Measurements from ENCODE around the gene IER5L. TPM values are rescaled to one million over a fixed set of nuclear protein-coding genes. Genes with fewer than 3 reads are reported as not detected.

Gene IER5L
- polyA plus RNA-seq, 4 donors, result 9.7 to 20.7 (median 13.6) TPM

Other genes with a start within 250 kb of the IER5L start
- 10 to 100 TPM; 14.4 to 20.0 (median 16.8) TPM for gene DOLK, start 230.7 kb downstream of the IER5L start, polyA plus RNA-seq (ENCODE audit: insufficient read length in 4 of 4)
- 10 to 100 TPM; 35.2 to 60.5 (median 47.4) TPM for gene NUP188, start 230.6 kb downstream of the IER5L start, polyA plus RNA-seq (ENCODE audit: insufficient read length in 4 of 4)
- 100 to 1,000 TPM; 102 to 194 (median 137) TPM for gene SH3GLB2, start 149.9 kb downstream of the IER5L start, polyA plus RNA-seq (ENCODE audit: insufficient read length in 4 of 4)
- 10 to 100 TPM; 14.7 to 32.1 (median 24.2) TPM for gene MIGA2, start 141.6 kb downstream of the IER5L start, polyA plus RNA-seq (ENCODE audit: insufficient read length in 4 of 4)
- gene DOLPP1, start 97.2 kb downstream of the IER5L start, polyA plus RNA-seq (ENCODE audit: insufficient read length in 4 of 4), result 10 to 100 TPM; 19.1 to 25.4 (median 21.9) TPM
- gene CRAT, start 67.5 kb downstream of the IER5L start, polyA plus RNA-seq (ENCODE audit: insufficient read length in 4 of 4), result 10 to 100 TPM; 37.4 to 48.2 (median 43.3) TPM
- gene PTPA, start 66.8 kb downstream of the IER5L start, polyA plus RNA-seq (ENCODE audit: insufficient read length in 4 of 4), result 100 to 1,000 TPM; 112 to 138 (median 123) TPM